Activated T-helper 17 cell treated with anti-CD3 and anti-CD28 coated beads, Interleukin-2, amount 50 U/mL, for 72 hours (primary cell): Measurements from ENCODE around the gene SARNP. TPM values are rescaled to one million over a fixed set of nuclear protein-coding genes. Genes with fewer than 3 reads are reported as not detected.
A peak's percentile ranks its signal among the peaks of the same experiment; 100 is the strongest.

ENCODE experiments used
- ATAC-seq: fragments of 150-1000 bp; cut with Tn5 transposase; replicated peaks from 2 replicates; pipeline ENCODE4 v1.10.0; 2021; ENCODE audit warnings: mild to moderate bottlenecking, moderate library complexity
- H3K27ac Mint-ChIP-seq: one replicate; pipeline ENCODE4 v1.8.0; 2022; ENCODE audit warnings: mixed read lengths
- H3K27me3 Mint-ChIP-seq: one replicate; pipeline ENCODE4 v1.8.0; 2022; ENCODE audit warnings: mixed read lengths
- H3K36me3 Mint-ChIP-seq: one replicate; pipeline ENCODE4 v1.8.0; 2022; ENCODE audit warnings: low read depth, mild to moderate bottlenecking, mixed read lengths
- H3K4me1 Mint-ChIP-seq: one replicate; pipeline ENCODE4 v1.8.0; 2022; ENCODE audit warnings: mixed read lengths
- H3K4me3 Mint-ChIP-seq: one replicate; pipeline ENCODE4 v1.8.0; 2022; ENCODE audit warnings: mild to moderate bottlenecking, mixed read lengths
- H3K9me3 Mint-ChIP-seq: one replicate; pipeline ENCODE4 v1.8.0; 2022; ENCODE audit warnings: mixed read lengths
- total RNA-seq, 2 donors: library from RNA; stranded (reverse); gene quantifications; one replicate each; pipeline ENCODE4 v1.2.3, GENCODE V29; 2022

SARNP gene
- total RNA-seq, 2 donors from 2014 or later: 63.6 to 103 TPM

- Mint-ChIP-seq H3K9me3 (no peaks in the 10 kb centered on the region), H3K4me1 (peaks cover 20% of the 10 kb centered on the region)
Measured at GRCh38 chr12:55723516-55724225, 93.9 kb downstream of the SARNP start.

GRCh38 chr12:55722948-55723347 lies 94.6 kb downstream of the SARNP start:
- peaks cover 46% of the 10 kb centered on the region for H3K36me3 Mint-ChIP-seq
- no peak overlapping the region for H3K4me3 Mint-ChIP-seq
- H3K9me3 Mint-ChIP-seq: no peaks in the 10 kb centered on the region
- ATAC-seq: no peak
- peaks cover 27% of the 10 kb centered on the region for H3K4me1 Mint-ChIP-seq
- no peak overlapping the region for H3K27ac Mint-ChIP-seq
- no peaks in the 10 kb centered on the region for H3K27me3 Mint-ChIP-seq

More at GRCh38 chr12:55723516-55724225, 93.9 kb downstream of the SARNP start:
- Mint-ChIP-seq H3K36me3 (peaks cover 46% of the 10 kb centered on the region), H3K27me3 (no peaks in the 10 kb centered on the region), H3K4me3 (no peak overlapping the region), H3K27ac (no peak overlapping the region)
- no peak for ATAC-seq

- Mint-ChIP-seq H3K9me3 (no peaks in the 10 kb centered on the region), H3K27me3 (no peaks in the 10 kb centered on the region), H3K4me1 (peaks cover 25% of the 10 kb centered on the region), H3K4me3 (no peak overlapping the region), H3K27ac (no peak overlapping the region), H3K36me3 (peaks cover 34% of the 10 kb centered on the region)
- ATAC-seq: no peak
Measured at GRCh38 chr12:55721601-55722213, 95.8 kb downstream of the SARNP start.

GRCh38 chr12:55720894-55721444 lies 96.6 kb downstream of the SARNP start:
- H3K27ac Mint-ChIP-seq: no peak overlapping the region
- H3K36me3 Mint-ChIP-seq: peaks cover 33% of the 10 kb centered on the region
- H3K4me1 Mint-ChIP-seq: peaks cover 23% of the 10 kb centered on the region
- H3K4me3 Mint-ChIP-seq: no peak overlapping the region
- no peak for ATAC-seq
- H3K27me3 Mint-ChIP-seq: no peaks in the 10 kb centered on the region
- no peaks in the 10 kb centered on the region for H3K9me3 Mint-ChIP-seq

- no peaks in the 10 kb centered on the region for H3K27me3 Mint-ChIP-seq
- no peak for ATAC-seq
- no peak within 1 kb of the TSS for H3K4me3 Mint-ChIP-seq
- H3K36me3 Mint-ChIP-seq: peaks cover 30% of the 10 kb centered on the region
- no peak within 1 kb of the TSS for H3K27ac Mint-ChIP-seq
- H3K9me3 Mint-ChIP-seq: no peaks in the 10 kb centered on the region
- H3K4me1 Mint-ChIP-seq: peaks cover 28% of the 10 kb centered on the region
Measured at GRCh38 chr12:55720071-55720564, 97.4 kb downstream of the SARNP start, which contains the start of gene RDH5. TSS of gene RDH5 (plus strand) at chr12:55720393. CDS start at chr12:55721185, 792 bp downstream.

- peaks cover 23% of the 10 kb centered on the region for H3K36me3 Mint-ChIP-seq
- H3K9me3 Mint-ChIP-seq: no peaks in the 10 kb centered on the region
- H3K27ac Mint-ChIP-seq: no peak overlapping the region
- no peak for ATAC-seq
- no peaks in the 10 kb centered on the region for H3K27me3 Mint-ChIP-seq
- no peak overlapping the region for H3K4me3 Mint-ChIP-seq
- H3K4me1 Mint-ChIP-seq: peaks cover 23% of the 10 kb centered on the region
Measured at GRCh38 chr12:55719371-55719770, 98.2 kb downstream of the SARNP start.

GRCh38 chr12:55718624-55719275 lies 98.8 kb downstream of the SARNP start:
- Mint-ChIP-seq H3K9me3 (no peaks in the 10 kb centered on the region), H3K4me3 (peak overlapping the region; percentile 94), H3K4me1 (peaks cover 23% of the 10 kb centered on the region), H3K36me3 (peaks cover 18% of the 10 kb centered on the region), H3K27ac (no peak overlapping the region), H3K27me3 (no peaks in the 10 kb centered on the region)
- no peak for ATAC-seq

GRCh38 chr12:55718015-55718414 lies 99.5 kb downstream of the SARNP start:
- no peaks in the 10 kb centered on the region for H3K9me3 Mint-ChIP-seq
- peaks cover 12% of the 10 kb centered on the region for H3K36me3 Mint-ChIP-seq
- no peak for ATAC-seq
- H3K27ac Mint-ChIP-seq: peak overlapping the region; percentile 98
- peak overlapping the region; percentile 94 for H3K4me3 Mint-ChIP-seq
- peaks cover 23% of the 10 kb centered on the region for H3K4me1 Mint-ChIP-seq
- no peaks in the 10 kb centered on the region for H3K27me3 Mint-ChIP-seq

- ATAC-seq: peak; percentile 75
- Mint-ChIP-seq H3K9me3 (no peaks in the 10 kb centered on the region), H3K4me3 (peak overlapping the region; percentile 94), H3K27me3 (no peaks in the 10 kb centered on the region), H3K4me1 (peaks cover 23% of the 10 kb centered on the region), H3K27ac (peak overlapping the region; percentile 98), H3K36me3 (peaks cover 12% of the 10 kb centered on the region)
Measured at GRCh38 chr12:55717011-55718007, 100.2 kb downstream of the SARNP start.

- H3K27me3 Mint-ChIP-seq: no peaks in the 10 kb centered on the region
- H3K9me3 Mint-ChIP-seq: no peaks in the 10 kb centered on the region
- H3K36me3 Mint-ChIP-seq: peaks cover 12% of the 10 kb centered on the region
- H3K27ac Mint-ChIP-seq: peak overlapping the region; percentile 98
- H3K4me3 Mint-ChIP-seq: peak overlapping the region; percentile 94
- no peak for ATAC-seq
- peaks cover 23% of the 10 kb centered on the region for H3K4me1 Mint-ChIP-seq
Measured at GRCh38 chr12:55716582-55716957, 101.0 kb downstream of the SARNP start.

- H3K4me3 Mint-ChIP-seq: peak within 1 kb of the TSS; percentile 94
- H3K27me3 Mint-ChIP-seq: no peaks in the 10 kb centered on the region
- peak; percentile 91 for ATAC-seq
- peaks cover 23% of the 10 kb centered on the region for H3K4me1 Mint-ChIP-seq
- H3K36me3 Mint-ChIP-seq: peaks cover 12% of the 10 kb centered on the region
- no peaks in the 10 kb centered on the region for H3K9me3 Mint-ChIP-seq
- H3K27ac Mint-ChIP-seq: peak within 1 kb of the TSS; percentile 98
Measured at GRCh38 chr12:55715833-55716581, 101.5 kb downstream of the SARNP start, which contains the start of gene BLOC1S1. TSS of gene BLOC1S1 (plus strand) at chr12:55716046. CDS start at chr12:55716052, 6 bp downstream.

- no peaks in the 10 kb centered on the region for H3K9me3 Mint-ChIP-seq
- H3K4me1 Mint-ChIP-seq: peaks cover 23% of the 10 kb centered on the region
- H3K4me3 Mint-ChIP-seq: peak overlapping the region; percentile 94
- no peak for ATAC-seq
- no peaks in the 10 kb centered on the region for H3K27me3 Mint-ChIP-seq
- H3K36me3 Mint-ChIP-seq: peaks cover 12% of the 10 kb centered on the region
- H3K27ac Mint-ChIP-seq: peak overlapping the region; percentile 98
Measured at GRCh38 chr12:55715169-55715764, 102.3 kb downstream of the SARNP start.

GRCh38 chr12:55713721-55714120 lies 103.8 kb downstream of the SARNP start:
- Mint-ChIP-seq H3K36me3 (peaks cover 12% of the 10 kb centered on the region), H3K4me1 (peaks cover 28% of the 10 kb centered on the region), H3K27ac (no peak overlapping the region), H3K4me3 (no peak overlapping the region), H3K9me3 (no peaks in the 10 kb centered on the region), H3K27me3 (peaks cover 10% of the 10 kb centered on the region)
- ATAC-seq: no peak
